ENCODE results near the gene CH25H.

The CH25H gene

DNA sequence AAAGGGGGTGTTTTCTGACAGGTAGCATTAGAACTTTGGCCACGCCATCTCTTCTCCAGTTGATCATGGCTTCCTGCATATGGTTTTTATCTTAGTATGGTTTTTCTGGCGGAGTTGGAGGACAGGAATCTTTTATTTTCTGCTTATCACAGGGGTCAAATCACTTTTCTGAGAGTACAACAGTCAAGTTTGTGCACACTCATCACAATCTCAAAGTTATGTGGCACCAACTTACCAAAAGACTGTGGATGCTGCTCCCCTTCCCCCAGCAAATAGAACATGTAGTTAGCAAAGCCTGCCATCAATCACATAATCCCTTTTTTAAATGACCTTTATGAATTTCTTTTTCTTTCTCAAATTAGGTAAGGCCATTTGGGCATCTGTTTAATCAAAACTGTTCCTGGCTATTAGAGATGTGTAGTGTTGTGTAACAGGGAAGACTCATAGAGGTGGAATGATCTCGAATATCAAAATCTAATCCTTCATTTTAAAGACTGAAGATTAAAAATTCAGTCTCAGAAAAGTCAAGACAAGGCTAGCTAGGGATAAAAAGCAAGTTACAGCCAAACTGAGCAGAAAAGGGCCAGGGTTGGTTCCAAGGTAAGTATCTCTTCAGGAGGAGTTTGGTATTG is 3.8 kb upstream of the CH25H start:
- no peak overlapping the region for H3K4me3 ChIP-seq (ENCODE audit: low read depth, low read length)
- no peak for DNase-seq (ENCODE audit: low read depth)
- TF ChIP-seq, protein P1, sequence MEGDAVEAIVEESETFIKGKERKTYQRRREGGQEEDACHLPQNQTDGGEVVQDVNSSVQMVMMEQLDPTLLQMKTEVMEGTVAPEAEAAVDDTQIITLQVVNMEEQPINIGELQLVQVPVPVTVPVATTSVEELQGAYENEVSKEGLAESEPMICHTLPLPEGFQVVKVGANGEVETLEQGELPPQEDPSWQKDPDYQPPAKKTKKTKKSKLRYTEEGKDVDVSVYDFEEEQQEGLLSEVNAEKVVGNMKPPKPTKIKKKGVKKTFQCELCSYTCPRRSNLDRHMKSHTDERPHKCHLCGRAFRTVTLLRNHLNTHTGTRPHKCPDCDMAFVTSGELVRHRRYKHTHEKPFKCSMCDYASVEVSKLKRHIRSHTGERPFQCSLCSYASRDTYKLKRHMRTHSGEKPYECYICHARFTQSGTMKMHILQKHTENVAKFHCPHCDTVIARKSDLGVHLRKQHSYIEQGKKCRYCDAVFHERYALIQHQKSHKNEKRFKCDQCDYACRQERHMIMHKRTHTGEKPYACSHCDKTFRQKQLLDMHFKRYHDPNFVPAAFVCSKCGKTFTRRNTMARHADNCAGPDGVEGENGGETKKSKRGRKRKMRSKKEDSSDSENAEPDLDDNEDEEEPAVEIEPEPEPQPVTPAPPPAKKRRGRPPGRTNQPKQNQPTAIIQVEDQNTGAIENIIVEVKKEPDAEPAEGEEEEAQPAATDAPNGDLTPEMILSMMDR (IDR thresholded peaks at IDR 0.05; ENCODE audit: low read depth, low read length, missing control alignments) = no peak

DNA sequence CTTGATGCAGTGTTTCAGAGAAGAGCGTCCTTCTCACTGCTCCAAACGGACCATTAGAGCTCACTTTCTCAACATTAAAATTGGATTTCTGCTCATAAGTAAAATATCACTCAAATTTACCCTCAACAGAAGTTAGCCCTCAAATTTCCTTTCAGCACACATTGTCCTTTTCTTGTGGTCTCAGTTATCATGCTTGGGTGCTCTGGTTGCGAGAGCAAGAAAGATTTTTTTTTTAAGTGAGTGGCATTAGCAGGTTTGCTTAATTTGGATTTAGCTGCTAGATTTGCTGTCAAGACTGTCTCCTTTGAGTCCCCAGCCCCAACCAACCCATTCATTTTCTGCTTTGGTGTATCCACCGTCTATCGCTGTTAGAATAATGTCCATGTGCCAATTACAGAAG is 2.6 kb upstream of the CH25H start:
- no peak overlapping the region for H3K4me3 ChIP-seq (ENCODE audit: low read depth, low read length)
- TF ChIP-seq, protein P1 (IDR thresholded peaks at IDR 0.05; ENCODE audit: low read depth, low read length, missing control alignments) = no peak
- DNase-seq (ENCODE audit: low read depth) = no peak

DNA sequence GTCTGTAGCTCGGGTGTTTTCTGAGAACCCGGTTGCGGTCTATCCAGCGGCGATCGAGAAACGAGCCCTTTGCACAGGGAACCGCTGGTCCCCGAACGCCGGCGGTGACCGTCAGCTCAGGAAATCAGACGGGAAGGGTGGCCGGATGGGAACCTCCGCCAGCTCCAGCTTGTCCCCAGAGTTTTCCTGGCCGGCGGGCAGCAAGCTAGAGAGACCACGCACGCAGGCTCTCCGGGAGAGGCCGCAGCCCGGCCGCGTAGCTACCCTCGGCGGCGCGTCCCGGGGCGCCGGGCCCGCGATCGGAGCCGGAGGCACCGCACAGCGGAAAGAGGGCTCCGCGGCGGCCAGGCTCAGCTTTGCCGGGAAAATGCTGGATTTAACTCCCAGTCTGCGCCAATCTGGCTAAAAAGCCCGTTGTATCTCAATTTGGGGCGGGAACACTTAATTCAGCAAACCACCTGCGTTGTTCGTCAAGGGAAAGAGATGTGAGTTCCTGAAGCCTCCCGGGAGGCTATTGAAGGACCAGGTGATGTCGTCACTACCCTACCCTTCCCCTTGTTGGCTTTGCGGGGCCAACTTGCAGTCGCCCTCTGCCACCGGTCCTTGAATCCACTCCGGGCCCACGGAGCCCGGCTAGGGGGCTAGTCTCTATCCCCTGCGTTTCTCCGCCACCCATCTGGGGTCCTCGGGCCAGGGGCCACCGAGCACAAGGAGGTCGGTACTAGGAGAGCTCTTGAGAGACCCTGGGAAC is 859 bp upstream of the CH25H start:
- H3K4me3 ChIP-seq (ENCODE audit: low read depth, low read length) = peak overlapping the region; percentile 50
- TF ChIP-seq, protein P1 (IDR thresholded peaks at IDR 0.05; ENCODE audit: low read depth, low read length, missing control alignments) = no peak
- no peak for DNase-seq (ENCODE audit: low read depth)

DNA sequence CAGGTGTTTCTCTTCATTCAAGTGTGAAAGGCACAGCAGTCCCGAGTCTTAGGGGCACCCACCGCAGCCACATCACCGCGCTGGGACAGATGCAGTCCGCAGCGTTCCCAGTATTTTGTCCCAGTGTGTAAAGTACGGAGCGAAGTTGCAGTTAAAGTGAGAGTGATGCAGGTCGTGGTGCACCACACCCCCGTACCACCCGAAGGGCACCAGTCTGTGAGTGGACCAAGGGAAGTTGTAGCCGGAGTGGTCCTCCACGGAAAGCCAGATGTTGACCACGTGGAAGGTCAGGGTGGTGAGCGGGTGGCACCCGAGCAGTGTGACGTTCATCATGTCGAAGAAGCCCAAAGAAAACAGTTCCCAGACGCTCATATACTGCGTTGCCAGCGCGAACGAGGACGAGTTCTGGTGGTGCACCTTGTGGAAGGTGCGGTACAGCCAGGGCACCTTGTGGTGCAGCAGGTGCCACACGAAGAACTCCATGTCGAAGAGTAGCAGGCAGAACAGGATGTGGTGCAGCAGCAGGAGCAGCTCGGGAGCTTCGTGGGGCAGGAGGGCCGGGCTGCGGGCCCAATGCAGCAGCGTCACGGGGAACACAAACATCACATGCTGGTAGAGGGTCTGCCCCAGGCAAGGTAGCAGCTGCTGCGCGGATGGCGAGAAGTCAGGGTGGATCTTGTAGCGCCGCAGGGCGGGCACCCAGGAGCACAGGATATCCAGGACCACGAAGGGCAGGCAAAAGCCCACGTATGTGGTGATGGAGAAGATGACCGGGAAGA is 526 bp downstream of the CH25H start:
- no peak for DNase-seq (ENCODE audit: low read depth)
- TF ChIP-seq, protein P1 (IDR thresholded peaks at IDR 0.05; ENCODE audit: low read depth, low read length, missing control alignments) = no peak
- peak overlapping the region; percentile 50; the same call in 1 of the 2 replicates for H3K4me3 ChIP-seq (ENCODE audit: low read depth, low read length)

GRCh38 chr10:89204621-89205185 is 2.4 kb downstream of the CH25H start:
- TF ChIP-seq, protein P1 (IDR thresholded peaks at IDR 0.05; ENCODE audit: low read depth, low read length, missing control alignments) = no peak
- no peak overlapping the region for H3K4me3 ChIP-seq (ENCODE audit: low read depth, low read length)
- DNase-seq (ENCODE audit: low read depth) = no peak

DNA sequence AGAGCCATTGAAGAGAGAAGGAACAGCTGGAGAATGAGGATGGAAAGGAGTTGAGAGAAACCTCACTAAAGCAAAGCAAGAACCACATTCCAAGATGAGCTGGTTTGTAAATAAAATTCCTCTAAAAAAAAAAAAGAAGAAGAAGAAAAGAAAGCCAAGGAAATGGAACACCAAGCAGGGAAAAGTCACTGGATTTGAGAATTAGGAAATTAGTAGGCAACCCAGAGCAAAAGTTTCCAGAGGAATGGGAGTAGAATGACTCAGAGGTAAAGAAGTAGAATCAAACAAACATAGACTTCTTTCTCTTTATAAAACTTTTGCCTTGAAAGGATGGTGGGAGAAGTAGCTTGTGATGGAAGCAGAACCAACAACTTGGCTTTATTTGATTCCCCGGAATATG is 3.9 kb downstream of the CH25H start:
- no peak overlapping the region for H3K4me3 ChIP-seq (ENCODE audit: low read depth, low read length)
- DNase-seq (ENCODE audit: low read depth) = no peak
- TF ChIP-seq, protein P1 (IDR thresholded peaks at IDR 0.05; ENCODE audit: low read depth, low read length, missing control alignments) = no peak
